Panc1 (cell line): Measurements from ENCODE around the gene SERTAD3. TPM values are rescaled to one million over a fixed set of nuclear protein-coding genes. Genes with fewer than 3 reads are reported as not detected.
A peak's percentile ranks its signal among the peaks of the same experiment; 100 is the strongest.

ENCODE experiments used
- ATAC-seq: fragments of 200-7000 bp; cut with Tn5 transposase; 2 replicates; pipeline ENCODE4 v1.9.1; 2020; ENCODE audit warnings: mild to moderate bottlenecking, moderate library complexity
- BruUV-seq: library from RNA; stranded (reverse); fragments of 400-500 nt; replicated peaks from 2 replicates; lab custom pipeline; 2021; lab: Mats Ljungman, UMichigan
- CTCF ChIA-PET: fragments of 300-600 bp; sonication (Branson Sonifier 250); formaldehyde crosslinking; loops from one replicate; lab custom pipeline; 2022; ENCODE audit warnings: antibody characterized with exemption; lab: Charles Lee
- POLR2A ChIA-PET: fragments of 300-600 bp; sonication (Branson Sonifier 250); formaldehyde crosslinking; loops from one replicate; lab custom pipeline; 2022; ENCODE audit warnings: antibody characterized with exemption; lab: Charles Lee
- DNase-seq: peaks from one replicate; pipeline ENCODE4 v3.0.0-alpha.2; 2010; ENCODE audit warnings: low read depth, low spot score
- H3K27ac ChIP-seq: 2 replicates; pipeline ENCODE4 v1.5.1; 2011; ENCODE audit warnings: mild to moderate bottlenecking, low read length, inconsistent platforms
- H3K27me3 ChIP-seq: fragments of 200-500 bp; sonication (Bioruptor generic); 2 replicates; pipeline ENCODE4 v1.6.0; 2014; ENCODE audit warnings: low read length, inconsistent platforms; ENCODE audit not compliant: control insufficient read depth, insufficient read depth
- H3K36me3 ChIP-seq: fragments of 200-500 bp; sonication (Bioruptor generic); 2 replicates; pipeline ENCODE4 v1.5.1; 2014; ENCODE audit warnings: inconsistent platforms, mild to moderate bottlenecking, low read length, moderate library complexity; ENCODE audit not compliant: control insufficient read depth, insufficient read depth
- H3K4me1 ChIP-seq: 2 replicates; pipeline ENCODE4 v1.5.1; 2011; ENCODE audit warnings: inconsistent platforms, mild to moderate bottlenecking, low read length, moderate library complexity; ENCODE audit not compliant: control insufficient read depth, insufficient read depth
- H3K4me3 ChIP-seq, 2 experiments: 2 replicates each; pipeline ENCODE4 v1.5.1; 2011 to 2012; ENCODE audit warnings: low read depth in 2 of 2, low read length in 2 of 2, mild to moderate bottlenecking in 2 of 2, inconsistent platforms in 1 of 2, moderate library complexity in 1 of 2
- H3K9me3 ChIP-seq: fragments of 200-500 bp; sonication (Bioruptor generic); 2 replicates; pipeline ENCODE4 v1.5.1; 2014; ENCODE audit warnings: low read depth, mild to moderate bottlenecking, inconsistent platforms, low read length, moderate library complexity; ENCODE audit not compliant: control insufficient read depth, insufficient read depth
- CTCF ChIP-seq: fragments of 450-650 bp; IDR thresholded peaks from 2 replicates; pipeline ENCODE4 v1.5.1; 2017; ENCODE audit warnings: mild to moderate bottlenecking
- POLR2AphosphoS5 ChIP-seq: IDR thresholded peaks from 2 replicates; pipeline ENCODE4 v1.6.1; 2012; ENCODE audit warnings: mild to moderate bottlenecking, low read depth, low read length, moderate library complexity
- REST ChIP-seq, 2 experiments: IDR thresholded peaks; 2 replicates each; pipeline ENCODE4 v1.6.1; 2011 to 2012; ENCODE audit warnings: low read depth in 2 of 2, control low read depth in 1 of 2, low read length in 1 of 2, mild to moderate bottlenecking in 1 of 2, moderate library complexity in 1 of 2; ENCODE audit not compliant: insufficient read depth in 1 of 2
- SIN3A ChIP-seq: IDR thresholded peaks from 2 replicates; pipeline ENCODE4 v1.6.1; 2012; ENCODE audit warnings: low read depth, mild to moderate bottlenecking, low read length, moderate library complexity, borderline replicate concordance; ENCODE audit not compliant: insufficient read depth
- TCF7L2 ChIP-seq: IDR thresholded peaks from 2 replicates; pipeline ENCODE4 v1.6.1; 2011; ENCODE audit warnings: mild to moderate bottlenecking, low read depth, low read length, inconsistent platforms
- in situ Hi-C: cut with HindIII; loops from 2 replicates; pipeline ENCODE4 v1.10.0; 2016; ENCODE audit warnings: low sequenced_read_pairs, low pct_unique_long_range_greater_than_20kb
- intact Hi-C: fragments of 100-400 bp; cut with micrococcal nuclease; formaldehyde crosslinking; loops from one replicate; pipeline ENCODE4 v1.10.0; 2022; ENCODE audit not compliant: unreplicated experiment
- total RNA-seq: library from RNA; stranded (reverse); gene quantifications from one replicate; pipeline ENCODE4 v1.2.1, GENCODE V29; 2021; ENCODE audit not compliant: unreplicated experiment

SERTAD3 gene
- total RNA-seq, 1 experiment from 2014 or later: 35.7 TPM

- intact Hi-C loops (loop anchor here (5.0 kb wide), 1 partner anchor 135 kb away; no protein-coding TSS in a partner anchor), in situ Hi-C loops (no loop called here)
- H3K9me3 ChIP-seq: no peaks in the 10 kb centered on the region
- ATAC-seq (no peak), DNase-seq (no peak)
- TF ChIP-seq TCF7L2: no peak
- no peak for TF ChIP-seq POLR2AphosphoS5
- TF ChIP-seq CTCF: no peak
- no peak for TF ChIP-seq SIN3A
- TF ChIP-seq REST (IDR thresholded peaks at IDR 0.05; ENCODE audit: insufficient read depth in 1 of 2, low read depth in 2 of 2, low read length in 1 of 2): no peak
- H3K4me3 ChIP-seq: peak overlapping the region; percentile 74 to 100
- CTCF ChIA-PET: interaction anchor here (0.6 kb wide), 2 partner anchors 57 to 160 kb away, joined by 3 to 8 read pairs; no protein-coding TSS in a partner anchor
- no peaks in the 10 kb centered on the region for H3K27me3 ChIP-seq
- H3K27ac ChIP-seq: peak overlapping the region; percentile 76
- peaks cover 7% of the 10 kb centered on the region for H3K36me3 ChIP-seq
- peaks cover 9% of the 10 kb centered on the region for H3K4me1 ChIP-seq
- BruUV-seq: no TSS peak
- POLR2A ChIA-PET: no interaction called here
These were observed 1.6 kb downstream of the SERTAD3 start for GRCh38 chr19:40442328-40443130.

- intact Hi-C loops (loop anchor here (5.0 kb wide), 1 partner anchor 134 kb away; no protein-coding TSS in a partner anchor), in situ Hi-C loops (no loop called here)
- BruUV-seq: no TSS peak
- Histone ChIP-seq H3K9me3 (no peaks in the 10 kb centered on the region), H3K36me3 (peaks cover 7% of the 10 kb centered on the region), H3K4me1 (peaks cover 9% of the 10 kb centered on the region), H3K4me3 (peak overlapping the region in 1 of 2 experiments; percentile 100; a peak in 1 of 4 replicates), H3K27me3 (no peaks in the 10 kb centered on the region), H3K27ac (peak overlapping the region; percentile 76; the same call in 1 of the 2 replicates)
- ChIA-PET CTCF (interaction anchor here (0.6 kb wide), 1 partner anchor 57 kb away, joined by 8 read pairs; no protein-coding TSS in a partner anchor), POLR2A (no interaction called here)
- DNase-seq (no peak), ATAC-seq (no peak)
- no peak for TF ChIP-seq TCF7L2
- no peak; the same call in 1 of the 2 replicates for TF ChIP-seq POLR2AphosphoS5
- no peak for TF ChIP-seq REST (IDR thresholded peaks at IDR 0.05; ENCODE audit: insufficient read depth in 1 of 2, low read depth in 2 of 2, low read length in 1 of 2)
- no peak for TF ChIP-seq SIN3A
- TF ChIP-seq CTCF: no peak
These were observed 2.3 kb downstream of the SERTAD3 start for GRCh38 chr19:40441719-40442253.
